ENCODE data around the gene NEURL3.

- TF ChIP-seq, protein P1, sequence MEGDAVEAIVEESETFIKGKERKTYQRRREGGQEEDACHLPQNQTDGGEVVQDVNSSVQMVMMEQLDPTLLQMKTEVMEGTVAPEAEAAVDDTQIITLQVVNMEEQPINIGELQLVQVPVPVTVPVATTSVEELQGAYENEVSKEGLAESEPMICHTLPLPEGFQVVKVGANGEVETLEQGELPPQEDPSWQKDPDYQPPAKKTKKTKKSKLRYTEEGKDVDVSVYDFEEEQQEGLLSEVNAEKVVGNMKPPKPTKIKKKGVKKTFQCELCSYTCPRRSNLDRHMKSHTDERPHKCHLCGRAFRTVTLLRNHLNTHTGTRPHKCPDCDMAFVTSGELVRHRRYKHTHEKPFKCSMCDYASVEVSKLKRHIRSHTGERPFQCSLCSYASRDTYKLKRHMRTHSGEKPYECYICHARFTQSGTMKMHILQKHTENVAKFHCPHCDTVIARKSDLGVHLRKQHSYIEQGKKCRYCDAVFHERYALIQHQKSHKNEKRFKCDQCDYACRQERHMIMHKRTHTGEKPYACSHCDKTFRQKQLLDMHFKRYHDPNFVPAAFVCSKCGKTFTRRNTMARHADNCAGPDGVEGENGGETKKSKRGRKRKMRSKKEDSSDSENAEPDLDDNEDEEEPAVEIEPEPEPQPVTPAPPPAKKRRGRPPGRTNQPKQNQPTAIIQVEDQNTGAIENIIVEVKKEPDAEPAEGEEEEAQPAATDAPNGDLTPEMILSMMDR (IDR thresholded peaks at IDR 0.05): no peak
- no peak for TF ChIP-seq POLR2A (IDR thresholded peaks at IDR 0.05)
Measured at GRCh38 chr2:96506016-96506906, 1.1 kb upstream of the NEURL3 start.

Data from testis (tissue), 2 donors.